AG10803 (cell line): ENCODE results near the gene ABHD11.

Source experiments
- DNase-seq: peaks from one replicate; pipeline ENCODE4 v3.0.0; 2010; ENCODE audit warnings: low read depth
- H3K4me3 ChIP-seq: 2 replicates; pipeline ENCODE4 v1.5.1; 2011; ENCODE audit warnings: mild to moderate bottlenecking, low read length, control low read depth
- CTCF ChIP-seq: conservative IDR thresholded peaks from 2 replicates; pipeline ENCODE4 v1.5.1; 2011; ENCODE audit warnings: mild to moderate bottlenecking, low read length, control low read depth, inconsistent platforms

The ABHD11 gene

GRCh38 chr7:73761854-73762658 lies 23.5 kb upstream of the ABHD11 start:
- DNase-seq = no peak
- no peak for TF ChIP-seq CTCF
- H3K4me3 ChIP-seq = no peak overlapping the region

GRCh38 chr7:73758581-73759138 lies 20.1 kb upstream of the ABHD11 start:
- DNase-seq = no peak
- no peak overlapping the region for H3K4me3 ChIP-seq
- no peak for TF ChIP-seq CTCF

GRCh38 chr7:73749931-73750776 lies 11.6 kb upstream of the ABHD11 start:
- H3K4me3 ChIP-seq = no peak overlapping the region
- no peak for DNase-seq
- TF ChIP-seq CTCF = no peak

- no peak for TF ChIP-seq CTCF
- H3K4me3 ChIP-seq = no peak overlapping the region
- DNase-seq = no peak
Measured at GRCh38 chr7:73746378-73746777, 7.8 kb upstream of the ABHD11 start.

- no peak for TF ChIP-seq CTCF
- no peak for DNase-seq
Measured at GRCh38 chr7:73742753-73743641, 4.4 kb upstream of the ABHD11 start.

GRCh38 chr7:73742338-73742752 lies 3.7 kb upstream of the ABHD11 start:
- DNase-seq = no peak
- no peak for TF ChIP-seq CTCF
- H3K4me3 ChIP-seq = no peak overlapping the region

More at GRCh38 chr7:73742753-73743641, 4.4 kb upstream of the ABHD11 start:
- no peak overlapping the region for H3K4me3 ChIP-seq
